HG02759 (cell line): ENCODE results near the gene UBE2A.

Experiments
- ATAC-seq: cut with Tn5 transposase; IDR thresholded peaks from one replicate; pipeline ENCODE4 v1.9.1; 2021; ENCODE audit warnings: mild to moderate bottlenecking, moderate library complexity; ENCODE audit not compliant: unreplicated experiment

The UBE2A gene

GRCh38 chrX:119574394-119575266, at the start of gene UBE2A:
TSS of gene UBE2A (plus strand) at chrX:119574563. CDS start at chrX:119574712, 149 bp downstream.
- peak; percentile 87 for ATAC-seq

- no peak for ATAC-seq
Measured at GRCh38 chrX:119529345-119530276, 44.8 kb upstream of the UBE2A start.

- ATAC-seq, result no peak
Measured at GRCh38 chrX:119537487-119537886, 36.9 kb upstream of the UBE2A start.

GRCh38 chrX:119539872-119540271, 34.5 kb upstream of the UBE2A start:
- no peak for ATAC-seq

- no peak for ATAC-seq
Measured at GRCh38 chrX:119541188-119541587, 33.2 kb upstream of the UBE2A start.

GRCh38 chrX:119549327-119550016, 24.9 kb upstream of the UBE2A start:
- peak; percentile 57 for ATAC-seq

GRCh38 chrX:119552508-119552907, 21.9 kb upstream of the UBE2A start:
- ATAC-seq, result no peak

- peak; percentile 91 for ATAC-seq
Measured at GRCh38 chrX:119565107-119565663, 9.2 kb upstream of the UBE2A start, which contains the start of gene STEEP1. TSS of gene STEEP1 (minus strand) at chrX:119565409. CDS start at chrX:119565355, 54 bp downstream.

GRCh38 chrX:119570351-119570835, 4.0 kb upstream of the UBE2A start:
- ATAC-seq, result no peak

GRCh38 chrX:119573222-119573621, 1.1 kb upstream of the UBE2A start:
- no peak for ATAC-seq

GRCh38 chrX:119573840-119574393, 446 bp upstream of the UBE2A start:
- ATAC-seq, result peak; percentile 86

- no peak for ATAC-seq
Measured at GRCh38 chrX:119579414-119579813, 5.1 kb downstream of the UBE2A start.

- ATAC-seq, result no peak
Measured at GRCh38 chrX:119583431-119584059, 9.2 kb downstream of the UBE2A start.

GRCh38 chrX:119589810-119590209, 15.4 kb downstream of the UBE2A start:
- no peak for ATAC-seq

GRCh38 chrX:119602701-119603255, 28.4 kb downstream of the UBE2A start:
- ATAC-seq, result no peak

- no peak for ATAC-seq
Measured at GRCh38 chrX:119604766-119605463, 30.6 kb downstream of the UBE2A start.

GRCh38 chrX:119605464-119606279, 31.3 kb downstream of the UBE2A start:
- peak; percentile 32 for ATAC-seq
